22Rv1 (cell line): ENCODE results near the gene GNG2.

Experiments used
- H3K27ac ChIP-seq: fragments of 450-650 bp; 2 replicates; pipeline ENCODE4 v1.5.1; 2017
- ZFX ChIP-seq: fragments of 450-650 bp; IDR thresholded peaks from 2 replicates; pipeline ENCODE4 v1.6.1; 2017; ENCODE audit warnings: antibody characterized with exemption, borderline replicate concordance
- TF ChIP-seq, protein P1 (sequence below): fragments of 450-650 bp; IDR thresholded peaks from 2 replicates; pipeline ENCODE4 v1.5.1; 2017; ENCODE audit warnings: mild to moderate bottlenecking

GNG2 gene

DNA sequence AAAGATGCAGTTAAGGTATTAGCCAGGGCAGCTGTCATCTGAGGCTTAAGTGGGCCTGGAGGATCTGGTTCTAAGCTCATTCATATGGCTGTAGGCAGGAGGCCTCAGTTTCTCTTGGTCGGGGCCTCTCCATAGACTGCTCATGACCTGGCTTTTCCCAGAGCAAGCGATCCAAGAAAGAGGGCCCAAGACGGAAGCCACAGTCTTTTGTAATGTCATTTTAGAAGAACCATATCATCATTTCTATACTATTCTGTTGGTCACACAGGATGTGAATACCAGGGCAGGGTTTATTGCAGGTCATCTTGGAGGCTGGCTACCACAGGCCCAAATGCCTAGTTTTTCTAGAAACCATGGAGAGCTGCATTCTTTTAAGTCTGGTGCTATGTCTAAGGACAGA, 47.7 kb downstream of the GNG2 start:
- no peak overlapping the region for H3K27ac ChIP-seq
- no peak for TF ChIP-seq ZFX
- TF ChIP-seq, protein P1, sequence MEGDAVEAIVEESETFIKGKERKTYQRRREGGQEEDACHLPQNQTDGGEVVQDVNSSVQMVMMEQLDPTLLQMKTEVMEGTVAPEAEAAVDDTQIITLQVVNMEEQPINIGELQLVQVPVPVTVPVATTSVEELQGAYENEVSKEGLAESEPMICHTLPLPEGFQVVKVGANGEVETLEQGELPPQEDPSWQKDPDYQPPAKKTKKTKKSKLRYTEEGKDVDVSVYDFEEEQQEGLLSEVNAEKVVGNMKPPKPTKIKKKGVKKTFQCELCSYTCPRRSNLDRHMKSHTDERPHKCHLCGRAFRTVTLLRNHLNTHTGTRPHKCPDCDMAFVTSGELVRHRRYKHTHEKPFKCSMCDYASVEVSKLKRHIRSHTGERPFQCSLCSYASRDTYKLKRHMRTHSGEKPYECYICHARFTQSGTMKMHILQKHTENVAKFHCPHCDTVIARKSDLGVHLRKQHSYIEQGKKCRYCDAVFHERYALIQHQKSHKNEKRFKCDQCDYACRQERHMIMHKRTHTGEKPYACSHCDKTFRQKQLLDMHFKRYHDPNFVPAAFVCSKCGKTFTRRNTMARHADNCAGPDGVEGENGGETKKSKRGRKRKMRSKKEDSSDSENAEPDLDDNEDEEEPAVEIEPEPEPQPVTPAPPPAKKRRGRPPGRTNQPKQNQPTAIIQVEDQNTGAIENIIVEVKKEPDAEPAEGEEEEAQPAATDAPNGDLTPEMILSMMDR = no peak

DNA sequence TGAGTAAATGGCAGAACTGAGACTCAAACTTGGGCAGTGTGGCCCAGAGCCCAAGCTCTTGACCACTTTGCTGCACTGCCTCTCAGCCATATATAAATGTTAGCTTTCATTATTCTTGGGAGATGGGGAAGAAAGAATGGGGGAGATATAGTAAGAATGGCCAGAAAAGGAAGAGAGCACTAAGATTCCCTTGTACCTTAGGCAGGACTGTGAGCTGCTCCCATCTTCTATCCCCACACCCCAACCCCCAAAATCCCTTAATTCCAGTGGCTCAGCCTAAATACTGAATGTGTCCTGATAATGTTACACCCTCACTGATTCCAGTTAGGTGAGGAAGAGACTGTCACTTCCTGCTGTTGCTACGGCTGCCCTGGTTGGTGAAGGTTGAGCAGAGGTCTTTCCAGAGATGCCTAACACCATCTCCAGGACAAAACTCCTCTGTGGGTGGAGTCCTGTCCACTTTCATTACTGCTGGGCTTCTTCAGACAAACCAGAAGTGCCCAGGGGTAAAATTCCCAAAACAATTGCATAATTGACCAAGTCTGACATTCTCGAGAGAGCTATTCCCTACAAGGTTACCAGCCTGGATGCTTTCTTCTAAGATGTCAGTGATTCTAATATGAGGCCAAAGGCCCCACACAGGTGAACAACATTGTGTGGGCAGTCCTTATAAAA, 51.8 kb downstream of the GNG2 start:
- no peak overlapping the region for H3K27ac ChIP-seq
- TF ChIP-seq, protein P1 = no peak
- no peak for TF ChIP-seq ZFX

DNA sequence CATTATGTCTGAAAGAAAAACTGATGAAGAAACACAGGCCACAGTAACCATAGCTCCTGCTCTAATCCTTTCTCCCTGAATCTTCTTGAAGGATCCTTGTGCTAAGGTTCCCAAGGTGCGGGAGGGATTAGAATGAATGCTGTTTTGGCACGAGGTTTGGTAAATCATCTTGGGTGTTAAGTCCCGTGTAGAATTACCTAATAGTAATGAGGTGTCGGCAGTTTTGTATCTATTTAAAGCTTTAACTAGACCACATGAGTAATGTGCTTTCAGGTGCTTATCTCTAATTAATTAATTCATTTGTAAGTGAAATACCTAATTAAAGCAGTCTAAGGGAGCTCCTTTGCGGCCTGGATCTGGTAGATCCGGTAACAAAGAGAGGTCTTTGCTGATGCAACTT, 53.9 kb downstream of the GNG2 start:
- H3K27ac ChIP-seq = no peak overlapping the region
- TF ChIP-seq, protein P1 = no peak
- no peak for TF ChIP-seq ZFX

DNA sequence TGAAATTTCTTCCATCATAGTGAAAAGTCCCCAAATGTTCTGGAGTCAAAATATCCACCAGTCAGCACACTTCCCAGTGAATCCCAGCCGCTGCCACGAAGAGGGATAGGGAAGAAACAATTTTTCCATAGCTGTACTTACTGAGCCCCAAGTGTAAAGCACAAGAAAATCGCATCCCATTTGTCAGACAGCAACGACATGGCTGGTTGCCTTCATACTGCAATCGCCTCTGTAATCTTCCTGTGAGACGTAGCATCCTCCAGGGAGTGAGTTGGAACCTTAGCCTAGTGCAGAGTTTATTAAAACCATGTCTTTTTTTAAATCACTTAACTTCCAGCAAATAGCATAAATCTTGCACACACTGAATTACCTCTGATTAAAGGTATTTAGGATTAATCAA, 56.8 kb downstream of the GNG2 start:
- no peak for TF ChIP-seq ZFX
- TF ChIP-seq, protein P1 = no peak

DNA sequence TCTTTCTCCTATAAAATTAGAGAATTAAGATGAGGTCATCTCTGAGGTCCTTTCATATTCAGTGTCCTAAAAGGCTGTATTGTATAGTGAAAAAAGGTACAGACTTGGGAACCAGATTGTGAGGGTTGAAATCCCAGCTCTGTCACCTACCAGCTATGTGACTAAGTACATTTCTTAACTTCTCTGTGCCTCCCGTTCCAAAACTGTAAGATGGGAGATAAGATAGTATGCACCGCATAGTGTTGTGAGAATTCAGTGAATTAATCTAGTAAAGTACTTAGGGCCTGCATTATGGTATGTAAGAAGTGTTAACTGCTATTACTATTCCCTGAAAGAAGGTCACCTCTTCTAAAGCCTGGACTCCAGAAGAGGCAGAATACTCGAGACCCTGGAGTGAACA, 60.6 kb downstream of the GNG2 start:
- TF ChIP-seq, protein P1 = no peak
- no peak for TF ChIP-seq ZFX
- H3K27ac ChIP-seq = no peak overlapping the region

More for the DNA sequence above, 56.8 kb downstream of the GNG2 start:
- no peak overlapping the region for H3K27ac ChIP-seq

DNA sequence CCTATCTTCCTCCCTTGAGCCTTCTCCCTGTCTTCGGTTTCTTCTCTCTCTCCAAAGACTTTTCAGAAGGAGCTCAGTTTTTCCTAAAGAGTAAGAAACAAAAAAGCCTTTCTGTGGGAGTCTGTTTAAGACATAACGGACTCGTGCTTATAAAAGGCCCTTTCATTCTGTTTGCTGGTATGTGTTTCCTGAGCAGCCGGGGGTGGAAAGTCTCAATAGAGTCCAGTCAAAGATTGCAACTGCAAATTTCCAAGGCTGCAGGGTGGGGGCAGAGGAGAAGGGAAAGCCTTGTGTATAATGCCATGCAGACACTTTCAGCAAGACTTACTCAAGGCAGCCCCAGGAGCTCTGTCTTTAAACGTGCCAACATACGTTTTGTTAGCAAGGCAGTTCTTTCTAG, 62.2 kb downstream of the GNG2 start:
- TF ChIP-seq, protein P1 = no peak
- no peak for TF ChIP-seq ZFX
- no peak overlapping the region for H3K27ac ChIP-seq

DNA sequence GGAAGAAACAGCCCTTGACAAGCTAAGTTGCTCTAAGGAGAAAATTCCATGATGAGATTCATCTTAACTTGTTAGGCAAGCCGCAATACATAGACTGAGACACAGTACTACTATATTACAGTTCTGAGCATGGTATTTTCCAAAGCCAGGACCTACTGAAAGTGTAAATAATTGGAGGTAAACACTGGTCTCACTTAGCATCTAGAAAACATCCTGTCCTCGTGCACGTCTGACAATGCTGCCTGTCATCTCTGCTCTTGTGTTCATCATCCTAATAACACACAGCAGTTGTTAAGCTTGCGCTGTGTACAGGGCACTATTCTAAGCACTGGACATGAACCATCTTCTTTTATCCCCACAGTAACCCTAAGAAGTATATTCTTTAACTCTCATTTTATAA, 64.2 kb downstream of the GNG2 start:
- TF ChIP-seq, protein P1 = no peak
- TF ChIP-seq ZFX = no peak

More for the DNA sequence above, 64.2 kb downstream of the GNG2 start:
- H3K27ac ChIP-seq = no peak overlapping the region
